Right lobe of liver (tissue), 4 donors: ENCODE measurements around the gene TMEM125.

ENCODE experiments used
- CTCF ChIP-seq, 4 donors: fragments of 200-600 bp in 3 of 4; fragments of 450-650 bp in 1 of 4; IDR thresholded peaks; one replicate each; pipeline versions ENCODE4 v1.5.1 to v1.8.0; 2016 to 2022; ENCODE audit warnings: antibody characterized with exemption in 4 of 4, mild to moderate bottlenecking in 2 of 4
- POLR2A ChIP-seq: fragments of 450-650 bp; IDR thresholded peaks from one replicate; pipeline ENCODE4 v1.6.1; 2017; ENCODE audit warnings: antibody characterized with exemption, mild to moderate bottlenecking
- donor health status: DM: no; HTN: no; CAD: no.
- donor health status: DM: no; HTN: no; CAD: no.
- donor health status: DM: no; HTN: yes; CAD: no.

- TF ChIP-seq CTCF (IDR thresholded peaks at IDR 0.05) (no peak), POLR2A (no peak)
Observed at GRCh38 chr1:43303471-43304313, 33.9 kb downstream of the TMEM125 start.
